Endothelial cell (in vitro differentiated cells): ENCODE data around the gene ELAC1. TPM values are rescaled to one million over a fixed set of nuclear protein-coding genes. Genes with fewer than 3 reads are reported as not detected.

ENCODE experiments used
- DNase-seq: peaks from one replicate; pipeline ENCODE4 v3.0.0; 2021; ENCODE audit warnings: low spot score
- H3K27ac Mint-ChIP-seq: one replicate; pipeline ENCODE4 v1.8.0; 2021; ENCODE audit warnings: mixed read lengths, inconsistent platforms; ENCODE audit not compliant: unreplicated experiment
- H3K27me3 Mint-ChIP-seq: one replicate; pipeline ENCODE4 v1.8.0; 2021; ENCODE audit warnings: mild to moderate bottlenecking, moderate library complexity, mixed read lengths, inconsistent platforms; ENCODE audit not compliant: unreplicated experiment
- H3K36me3 Mint-ChIP-seq: one replicate; pipeline ENCODE4 v1.8.0; 2021; ENCODE audit warnings: mild to moderate bottlenecking, low read depth, mixed read lengths, inconsistent platforms; ENCODE audit not compliant: unreplicated experiment
- H3K4me1 Mint-ChIP-seq: one replicate; pipeline ENCODE4 v1.8.0; 2021; ENCODE audit warnings: mild to moderate bottlenecking, mixed read lengths, inconsistent platforms; ENCODE audit not compliant: unreplicated experiment
- H3K4me3 Mint-ChIP-seq: one replicate; pipeline ENCODE4 v1.8.0; 2021; ENCODE audit warnings: mild to moderate bottlenecking, mixed read lengths, inconsistent platforms; ENCODE audit not compliant: unreplicated experiment
- H3K9me3 Mint-ChIP-seq: one replicate; pipeline ENCODE4 v1.8.0; 2021; ENCODE audit warnings: mixed read lengths, inconsistent platforms; ENCODE audit not compliant: unreplicated experiment
- CTCF ChIP-seq: fragments of 200-600 bp; sonication (generic); IDR thresholded peaks from one replicate; pipeline ENCODE4 v1.5.0; 2021; ENCODE audit warnings: antibody characterized with exemption; ENCODE audit not compliant: unreplicated experiment
- total RNA-seq: library from RNA; stranded (reverse); fragmentation: NEBNext Ultra II Directional; extraction: Animal tissue kit (Norgen Biotek cat#: 25700); gene quantifications from one replicate; pipeline ENCODE4 v1.2.1, GENCODE V29; 2021; ENCODE audit not compliant: unreplicated experiment

The ELAC1 gene
- total RNA-seq, 1 donor from 2014 or later: 10.5 TPM

- Mint-ChIP-seq H3K4me3 (no peak overlapping the region), H3K27me3 (peaks cover 2% of the 10 kb centered on the region), H3K36me3 (peaks cover 4% of the 10 kb centered on the region), H3K9me3 (peaks cover 5% of the 10 kb centered on the region), H3K27ac (no peak overlapping the region), H3K4me1 (no peaks in the 10 kb centered on the region)
- TF ChIP-seq CTCF: no peak
- no peak for DNase-seq
Observed at GRCh38 chr18:51006061-51006818, 38.4 kb downstream of the ELAC1 start.

GRCh38 chr18:51006948-51007789 is 39.3 kb downstream of the ELAC1 start:
- Mint-ChIP-seq H3K27ac (no peak overlapping the region), H3K4me3 (no peak overlapping the region)

GRCh38 chr18:51007790-51008139 is 39.9 kb downstream of the ELAC1 start:
- TF ChIP-seq CTCF: no peak
- Mint-ChIP-seq H3K27ac (no peak overlapping the region), H3K36me3 (peaks cover 4% of the 10 kb centered on the region), H3K9me3 (no peaks in the 10 kb centered on the region), H3K4me3 (no peak overlapping the region), H3K27me3 (peaks cover 2% of the 10 kb centered on the region), H3K4me1 (no peaks in the 10 kb centered on the region)
- no peak for DNase-seq

More at GRCh38 chr18:51006948-51007789, 39.3 kb downstream of the ELAC1 start:
- TF ChIP-seq CTCF: no peak
- H3K27me3 Mint-ChIP-seq: peaks cover 2% of the 10 kb centered on the region
- no peaks in the 10 kb centered on the region for H3K4me1 Mint-ChIP-seq
- H3K36me3 Mint-ChIP-seq: peaks cover 4% of the 10 kb centered on the region
- DNase-seq: no peak
- no peaks in the 10 kb centered on the region for H3K9me3 Mint-ChIP-seq

GRCh38 chr18:51009072-51009471 is 41.2 kb downstream of the ELAC1 start:
- TF ChIP-seq CTCF: no peak
- Mint-ChIP-seq H3K27ac (no peak overlapping the region), H3K4me1 (no peaks in the 10 kb centered on the region), H3K36me3 (peaks cover 4% of the 10 kb centered on the region), H3K27me3 (peaks cover 2% of the 10 kb centered on the region), H3K4me3 (no peak overlapping the region), H3K9me3 (no peaks in the 10 kb centered on the region)
- no peak for DNase-seq

GRCh38 chr18:51010218-51010617 is 42.4 kb downstream of the ELAC1 start:
- Mint-ChIP-seq H3K27ac (no peak overlapping the region), H3K4me1 (no peaks in the 10 kb centered on the region), H3K4me3 (no peak overlapping the region), H3K27me3 (peaks cover 2% of the 10 kb centered on the region), H3K9me3 (no peaks in the 10 kb centered on the region), H3K36me3 (peaks cover 4% of the 10 kb centered on the region)
- TF ChIP-seq CTCF: no peak
- DNase-seq: no peak
